Measurements from ENCODE around the gene BSDC1.

GRCh38 chr1:32352239-32352745 is 41.9 kb downstream of the BSDC1 start:
- TF ChIP-seq POLR2A (IDR thresholded peaks at IDR 0.05; ENCODE audit: low read depth, low read length) (no peak), POLR2AphosphoS5 (IDR thresholded peaks at IDR 0.05; ENCODE audit: low read depth, low read length) (no peak)

All from GM12892 (cell line).